ENCODE results near the gene APOD.

The APOD gene

DNA sequence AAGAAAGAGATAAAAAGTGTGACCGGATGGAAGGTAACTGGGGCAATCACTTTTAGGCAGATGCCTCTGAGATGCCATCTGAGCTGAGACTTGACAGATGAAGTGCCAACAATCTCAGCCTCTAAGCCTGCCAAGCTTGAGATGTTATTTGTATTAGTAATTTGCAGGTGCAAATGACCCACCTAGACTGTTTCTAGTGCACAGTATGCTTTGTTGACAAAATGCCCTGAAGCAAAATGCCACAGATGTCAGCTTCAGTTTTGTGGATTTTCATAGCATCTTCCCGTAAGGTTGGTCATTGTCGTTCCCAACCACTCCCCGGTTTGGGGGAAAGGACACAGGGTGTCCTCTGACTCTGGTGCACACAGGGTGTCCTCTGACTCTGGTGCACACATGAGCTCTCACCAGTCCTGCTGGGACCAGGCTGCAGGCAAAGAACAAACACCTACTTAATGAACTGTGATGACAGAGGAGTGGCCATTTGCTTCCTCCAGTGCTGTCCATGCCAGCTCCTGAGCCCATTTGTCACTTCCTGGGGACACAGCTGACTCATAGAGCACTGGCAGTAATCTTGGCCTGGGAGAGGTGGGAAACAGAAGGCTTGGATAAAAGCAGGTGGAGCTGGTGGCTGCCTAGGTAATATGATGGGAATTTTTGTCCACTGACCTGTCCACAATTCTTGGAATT lies 23.9 kb downstream of the APOD start:
- TF ChIP-seq, protein P1, sequence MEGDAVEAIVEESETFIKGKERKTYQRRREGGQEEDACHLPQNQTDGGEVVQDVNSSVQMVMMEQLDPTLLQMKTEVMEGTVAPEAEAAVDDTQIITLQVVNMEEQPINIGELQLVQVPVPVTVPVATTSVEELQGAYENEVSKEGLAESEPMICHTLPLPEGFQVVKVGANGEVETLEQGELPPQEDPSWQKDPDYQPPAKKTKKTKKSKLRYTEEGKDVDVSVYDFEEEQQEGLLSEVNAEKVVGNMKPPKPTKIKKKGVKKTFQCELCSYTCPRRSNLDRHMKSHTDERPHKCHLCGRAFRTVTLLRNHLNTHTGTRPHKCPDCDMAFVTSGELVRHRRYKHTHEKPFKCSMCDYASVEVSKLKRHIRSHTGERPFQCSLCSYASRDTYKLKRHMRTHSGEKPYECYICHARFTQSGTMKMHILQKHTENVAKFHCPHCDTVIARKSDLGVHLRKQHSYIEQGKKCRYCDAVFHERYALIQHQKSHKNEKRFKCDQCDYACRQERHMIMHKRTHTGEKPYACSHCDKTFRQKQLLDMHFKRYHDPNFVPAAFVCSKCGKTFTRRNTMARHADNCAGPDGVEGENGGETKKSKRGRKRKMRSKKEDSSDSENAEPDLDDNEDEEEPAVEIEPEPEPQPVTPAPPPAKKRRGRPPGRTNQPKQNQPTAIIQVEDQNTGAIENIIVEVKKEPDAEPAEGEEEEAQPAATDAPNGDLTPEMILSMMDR (conservative IDR thresholded peaks at IDR 0.05; ENCODE audit: low read depth, low read length), result no peak
- no peak for DNase-seq (ENCODE audit: low read depth)
- H3K4me3 ChIP-seq (ENCODE audit: low read length), result no peak overlapping the region

DNA sequence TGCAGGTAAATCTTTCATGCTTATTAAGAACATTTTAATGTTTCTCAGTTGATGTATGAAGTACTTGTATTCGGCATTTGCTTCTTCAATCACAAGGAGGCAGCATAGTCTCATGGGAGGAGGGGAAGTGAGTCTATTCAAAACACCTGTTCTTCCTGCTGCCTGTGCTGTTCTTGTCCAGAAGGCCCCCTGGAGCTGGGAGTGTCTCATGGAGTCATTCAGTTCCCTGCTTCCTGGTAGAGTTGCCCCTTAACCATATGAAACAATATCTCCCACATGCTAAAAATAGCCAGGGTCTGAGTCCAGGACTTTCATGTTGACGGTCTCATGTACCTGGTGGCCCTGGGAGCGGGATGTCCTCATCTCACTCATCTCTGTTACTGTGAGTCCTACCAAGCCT lies 25.1 kb downstream of the APOD start:
- no peak for DNase-seq (ENCODE audit: low read depth)
- no peak overlapping the region for H3K4me3 ChIP-seq (ENCODE audit: low read length)
- TF ChIP-seq, protein P1 (conservative IDR thresholded peaks at IDR 0.05; ENCODE audit: low read depth, low read length), result peak; percentile 55

DNA sequence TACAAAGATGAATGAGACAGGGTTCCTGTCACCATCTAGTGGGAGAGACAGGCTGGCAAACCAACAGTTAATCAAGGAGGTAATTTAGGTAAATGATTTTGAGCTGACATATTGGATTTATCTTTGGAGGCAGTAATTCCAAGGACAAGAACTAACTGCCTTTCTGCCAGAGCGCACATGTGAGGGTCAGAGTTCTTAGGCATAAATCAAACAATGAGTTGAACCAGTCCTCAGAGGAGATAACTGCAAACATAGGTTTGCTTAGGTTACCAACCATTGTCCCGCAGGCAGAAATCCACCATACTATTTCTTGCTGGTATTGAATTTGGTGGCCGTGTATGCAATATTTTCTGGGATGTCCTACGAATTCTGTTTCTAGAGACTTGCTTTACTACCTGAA lies 26.4 kb downstream of the APOD start:
- no peak overlapping the region for H3K4me3 ChIP-seq (ENCODE audit: low read length)

DNA sequence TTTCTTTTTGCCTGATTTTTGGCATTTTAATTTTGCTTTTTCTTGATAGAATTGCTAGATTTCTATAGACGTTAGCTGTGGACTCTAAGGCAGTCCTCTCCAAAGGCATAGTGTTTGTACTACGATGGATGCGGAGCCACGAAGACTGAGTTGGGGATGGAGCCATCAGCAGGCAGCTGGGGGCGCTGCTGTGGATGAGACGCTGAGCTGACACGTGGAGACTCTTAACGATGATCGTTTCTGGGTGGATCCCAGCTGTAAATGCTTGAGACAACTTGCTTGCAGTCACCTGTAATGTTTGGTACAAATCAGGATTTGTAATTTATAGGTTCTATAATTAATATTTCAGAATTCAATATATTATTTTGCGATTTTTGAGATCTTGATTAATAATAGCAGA lies 27.4 kb downstream of the APOD start:
- TF ChIP-seq, protein P1 (conservative IDR thresholded peaks at IDR 0.05; ENCODE audit: low read depth, low read length), result peak; percentile 30
- DNase-seq (ENCODE audit: low read depth), result no peak
- no peak overlapping the region for H3K4me3 ChIP-seq (ENCODE audit: low read length)

More for the DNA sequence above, 26.4 kb downstream of the APOD start:
- TF ChIP-seq, protein P1 (conservative IDR thresholded peaks at IDR 0.05; ENCODE audit: low read depth, low read length), result no peak
- DNase-seq (ENCODE audit: low read depth), result no peak

DNA sequence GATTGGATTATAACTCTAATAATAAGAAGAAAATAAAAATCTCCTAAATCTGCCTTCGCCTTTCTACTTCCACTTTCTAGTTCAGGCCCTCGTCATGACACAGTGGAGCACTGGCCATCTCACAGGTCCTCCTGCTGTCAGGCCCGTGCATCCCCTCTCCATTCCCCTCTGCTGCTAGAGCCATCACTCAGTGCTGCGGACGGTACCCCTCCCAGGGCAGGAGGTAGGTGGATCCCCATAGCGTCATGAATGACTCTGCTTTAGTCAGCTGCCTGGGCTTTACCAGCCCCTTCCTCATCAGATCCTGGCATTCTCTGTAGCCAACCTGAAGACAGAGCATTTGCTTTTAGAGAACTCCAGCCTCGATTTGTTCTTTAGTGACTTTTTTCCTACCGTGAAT lies 28.6 kb downstream of the APOD start:
- DNase-seq (ENCODE audit: low read depth), result no peak
- H3K4me3 ChIP-seq (ENCODE audit: low read length), result no peak overlapping the region
- TF ChIP-seq, protein P1 (conservative IDR thresholded peaks at IDR 0.05; ENCODE audit: low read depth, low read length), result no peak

DNA sequence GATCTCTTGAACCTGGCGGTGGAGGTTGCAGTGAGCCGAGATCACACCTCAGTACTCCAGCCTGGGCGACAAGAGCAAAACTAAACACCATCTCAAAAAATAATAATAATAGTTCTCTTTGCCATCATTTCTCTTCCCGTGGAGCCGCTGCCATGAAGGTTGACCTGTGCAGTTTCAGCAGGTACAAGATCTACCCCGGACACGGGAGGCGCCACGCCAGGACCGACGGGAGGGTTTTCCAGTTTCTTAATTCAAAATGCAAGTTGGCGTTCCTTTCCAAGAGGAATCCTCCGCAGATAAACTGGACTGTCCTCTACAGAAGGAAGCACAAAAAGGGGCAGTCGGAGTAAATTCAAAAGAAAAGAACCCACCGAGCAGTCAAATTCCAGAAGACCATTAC lies 29.3 kb downstream of the APOD start:
- no peak for DNase-seq (ENCODE audit: low read depth)
- TF ChIP-seq, protein P1 (conservative IDR thresholded peaks at IDR 0.05; ENCODE audit: low read depth, low read length), result no peak
- no peak overlapping the region for H3K4me3 ChIP-seq (ENCODE audit: low read length)

DNA sequence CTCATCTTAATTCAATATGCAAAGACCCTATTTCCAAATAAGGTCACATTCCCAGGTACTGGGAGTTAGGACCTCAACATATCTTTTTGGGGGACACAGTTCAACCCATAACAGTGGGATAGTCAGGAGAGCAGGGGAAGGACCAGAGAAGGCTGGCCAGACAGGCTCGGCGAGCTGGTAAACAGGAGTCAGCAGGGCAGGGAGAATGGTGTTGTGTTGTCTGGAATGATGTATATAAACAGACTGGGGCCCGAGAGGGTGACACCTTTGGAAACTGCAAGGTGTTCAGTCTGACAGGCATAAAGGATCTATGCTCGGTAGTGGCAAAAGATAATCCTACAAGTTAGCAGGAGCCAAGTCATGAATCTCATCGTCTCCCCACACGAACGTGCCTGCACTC lies 30.5 kb downstream of the APOD start:
- TF ChIP-seq, protein P1 (conservative IDR thresholded peaks at IDR 0.05; ENCODE audit: low read depth, low read length), result no peak
- no peak overlapping the region for H3K4me3 ChIP-seq (ENCODE audit: low read length)
- DNase-seq (ENCODE audit: low read depth), result no peak
